D341Med (cell line): ENCODE data around the gene KIF27.
"Not testable (repeated sequence)": the region's sequence is repeated elsewhere in the genome, so short reads cannot be mapped to it uniquely, and the experiment has no call there.

Experiments used
- DNase-seq: peaks from one replicate; pipeline ENCODE4 v3.0.0; 2012; ENCODE audit warnings: low spot score

Gene KIF27, protein sequence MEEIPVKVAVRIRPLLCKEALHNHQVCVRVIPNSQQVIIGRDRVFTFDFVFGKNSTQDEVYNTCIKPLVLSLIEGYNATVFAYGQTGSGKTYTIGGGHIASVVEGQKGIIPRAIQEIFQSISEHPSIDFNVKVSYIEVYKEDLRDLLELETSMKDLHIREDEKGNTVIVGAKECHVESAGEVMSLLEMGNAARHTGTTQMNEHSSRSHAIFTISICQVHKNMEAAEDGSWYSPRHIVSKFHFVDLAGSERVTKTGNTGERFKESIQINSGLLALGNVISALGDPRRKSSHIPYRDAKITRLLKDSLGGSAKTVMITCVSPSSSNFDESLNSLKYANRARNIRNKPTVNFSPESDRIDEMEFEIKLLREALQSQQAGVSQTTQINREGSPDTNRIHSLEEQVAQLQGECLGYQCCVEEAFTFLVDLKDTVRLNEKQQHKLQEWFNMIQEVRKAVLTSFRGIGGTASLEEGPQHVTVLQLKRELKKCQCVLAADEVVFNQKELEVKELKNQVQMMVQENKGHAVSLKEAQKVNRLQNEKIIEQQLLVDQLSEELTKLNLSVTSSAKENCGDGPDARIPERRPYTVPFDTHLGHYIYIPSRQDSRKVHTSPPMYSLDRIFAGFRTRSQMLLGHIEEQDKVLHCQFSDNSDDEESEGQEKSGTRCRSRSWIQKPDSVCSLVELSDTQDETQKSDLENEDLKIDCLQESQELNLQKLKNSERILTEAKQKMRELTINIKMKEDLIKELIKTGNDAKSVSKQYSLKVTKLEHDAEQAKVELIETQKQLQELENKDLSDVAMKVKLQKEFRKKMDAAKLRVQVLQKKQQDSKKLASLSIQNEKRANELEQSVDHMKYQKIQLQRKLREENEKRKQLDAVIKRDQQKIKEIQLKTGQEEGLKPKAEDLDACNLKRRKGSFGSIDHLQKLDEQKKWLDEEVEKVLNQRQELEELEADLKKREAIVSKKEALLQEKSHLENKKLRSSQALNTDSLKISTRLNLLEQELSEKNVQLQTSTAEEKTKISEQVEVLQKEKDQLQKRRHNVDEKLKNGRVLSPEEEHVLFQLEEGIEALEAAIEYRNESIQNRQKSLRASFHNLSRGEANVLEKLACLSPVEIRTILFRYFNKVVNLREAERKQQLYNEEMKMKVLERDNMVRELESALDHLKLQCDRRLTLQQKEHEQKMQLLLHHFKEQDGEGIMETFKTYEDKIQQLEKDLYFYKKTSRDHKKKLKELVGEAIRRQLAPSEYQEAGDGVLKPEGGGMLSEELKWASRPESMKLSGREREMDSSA (N-terminal part only)

DNA sequence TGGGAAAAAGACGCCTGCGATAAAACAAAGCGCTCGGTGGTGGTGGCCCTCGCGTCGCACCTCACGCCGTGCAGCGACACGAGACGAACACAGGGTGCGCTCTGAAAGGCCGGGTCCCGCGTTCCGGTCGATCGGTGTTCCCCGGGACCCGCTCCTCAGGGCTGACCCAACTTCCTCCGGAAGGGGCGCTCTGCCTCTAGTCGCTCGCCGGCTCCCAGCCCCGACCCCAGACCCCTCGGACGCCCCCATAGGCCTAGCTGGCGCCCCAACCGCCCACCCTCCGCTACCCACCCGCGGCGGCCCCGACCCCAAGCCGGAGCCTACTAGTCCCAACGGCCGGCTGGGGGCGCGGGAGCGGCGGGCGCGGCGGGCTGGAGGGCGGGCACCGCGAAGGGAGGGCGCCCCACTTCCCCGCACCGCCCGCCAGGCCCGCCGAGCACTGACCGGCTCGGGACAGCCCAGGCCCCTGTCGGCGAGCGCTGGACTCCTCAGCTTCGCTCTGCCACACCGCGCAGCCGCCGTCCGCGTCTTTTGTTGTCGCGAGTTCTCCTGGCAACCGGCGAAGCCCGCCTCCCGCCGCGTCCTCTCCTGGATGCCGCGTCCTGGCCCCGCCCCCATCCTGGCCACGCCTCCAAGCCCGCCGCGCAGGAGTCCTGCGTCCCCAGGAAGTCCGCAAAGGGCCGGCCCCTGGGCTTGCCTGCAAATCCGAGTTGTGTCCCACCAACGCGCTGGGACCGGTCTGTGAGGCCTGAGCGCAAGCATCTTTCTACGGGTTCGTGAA is at the start of gene KIF27:
KIF27 (minus strand) TSS at position 506 of the 781 bp plus-strand sequence. CDS start 5,841 bp downstream, outside the sequence.
- DNase-seq, result peak; percentile 97

DNA sequence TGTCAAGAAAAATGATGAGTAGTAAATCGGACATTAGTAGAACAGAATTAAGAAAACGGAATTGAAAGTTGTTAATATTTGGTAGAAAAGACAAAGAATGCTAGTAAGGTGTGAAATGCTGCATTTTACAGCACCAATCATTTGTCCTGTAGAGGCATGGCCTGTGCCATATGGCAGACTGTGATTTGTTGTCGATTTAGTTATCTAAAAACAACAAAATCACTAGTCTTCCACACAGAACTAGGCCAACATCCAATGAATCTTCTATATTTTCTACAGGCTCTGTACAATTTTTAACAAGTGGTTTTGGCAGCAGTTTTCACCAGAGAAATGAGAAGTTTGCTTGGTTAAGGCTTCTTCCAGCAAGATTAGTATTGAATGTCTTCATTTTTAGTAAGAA is 48.4 kb upstream of the KIF27 start:
- no peak for DNase-seq

DNA sequence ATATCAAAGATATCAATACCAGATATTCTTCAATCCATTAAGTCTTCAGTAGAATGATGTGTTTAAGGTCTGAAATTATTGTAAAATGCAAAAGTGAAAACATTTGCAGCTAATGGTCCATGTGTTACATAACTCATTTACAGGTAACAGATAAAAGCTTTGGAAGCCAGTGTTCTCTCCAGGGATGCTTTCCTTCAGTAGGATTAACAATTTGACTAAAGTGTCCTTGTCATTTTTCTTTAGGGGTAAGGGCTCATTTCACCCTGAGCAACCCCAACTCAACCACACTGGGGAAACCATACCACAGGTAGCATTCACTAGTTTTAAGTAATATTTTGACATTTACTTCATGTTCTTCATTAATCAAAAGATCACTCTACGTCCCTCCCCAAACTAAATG is 45.8 kb upstream of the KIF27 start:
- DNase-seq, result no peak

DNA sequence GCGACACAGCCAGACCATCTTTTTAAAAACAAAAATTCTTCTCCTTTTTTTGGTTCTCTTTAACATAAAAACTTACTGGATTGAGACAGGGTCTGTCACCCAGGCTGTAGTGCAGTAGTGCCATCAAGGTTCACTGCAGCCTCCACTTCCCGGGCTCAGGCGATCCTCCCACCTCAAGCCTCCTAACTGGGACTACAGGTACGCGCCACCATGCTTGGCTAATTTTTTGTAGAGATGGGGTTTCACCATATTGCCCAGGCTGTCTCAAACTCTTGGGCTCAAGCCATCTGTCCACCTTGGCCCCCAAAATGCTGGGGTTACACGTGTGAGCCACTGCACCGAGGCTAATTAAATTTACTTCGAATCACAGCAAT is 45.0 kb upstream of the KIF27 start:
- no peak for DNase-seq

DNA sequence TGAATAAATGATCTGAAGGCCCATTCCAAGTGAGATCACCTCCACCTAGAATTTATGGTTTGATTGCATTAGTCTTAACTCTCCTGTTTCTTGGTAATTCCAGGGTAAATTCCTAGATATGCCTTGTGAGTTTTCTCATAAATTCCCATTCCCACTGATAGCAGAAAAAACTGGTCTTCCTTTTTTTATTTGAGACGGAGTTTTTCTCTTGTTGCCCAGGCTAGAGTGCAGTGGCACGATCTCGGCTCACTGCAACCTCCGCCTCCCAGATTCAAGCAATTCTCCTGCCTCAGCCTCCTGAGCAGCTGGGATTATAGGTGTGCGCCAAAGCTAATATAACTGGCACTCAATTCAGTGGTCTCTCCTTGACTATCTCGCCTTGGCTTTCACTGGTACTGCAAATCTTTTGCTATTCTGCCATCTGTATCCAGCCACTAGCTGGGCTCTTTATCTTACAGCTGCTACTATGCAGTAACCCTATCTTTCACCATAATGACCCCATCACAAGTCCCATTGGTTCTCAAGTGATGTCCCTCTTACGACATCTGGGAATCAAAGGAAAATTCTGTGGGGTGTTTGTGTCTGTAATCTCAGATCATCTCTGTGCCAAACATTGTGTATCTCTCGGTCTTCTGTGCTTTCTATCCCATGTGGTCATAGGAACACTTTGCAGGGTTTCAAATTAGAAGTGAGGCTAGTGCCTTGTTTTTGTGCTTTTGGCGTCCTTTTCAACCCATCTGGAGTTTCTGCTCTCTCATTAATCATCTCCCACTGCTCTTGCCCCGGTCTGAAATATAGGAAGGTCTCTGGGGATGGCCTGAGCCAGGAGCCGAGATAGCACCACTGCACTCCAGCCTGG is 44.3 kb upstream of the KIF27 start:
- DNase-seq, result no peak

DNA sequence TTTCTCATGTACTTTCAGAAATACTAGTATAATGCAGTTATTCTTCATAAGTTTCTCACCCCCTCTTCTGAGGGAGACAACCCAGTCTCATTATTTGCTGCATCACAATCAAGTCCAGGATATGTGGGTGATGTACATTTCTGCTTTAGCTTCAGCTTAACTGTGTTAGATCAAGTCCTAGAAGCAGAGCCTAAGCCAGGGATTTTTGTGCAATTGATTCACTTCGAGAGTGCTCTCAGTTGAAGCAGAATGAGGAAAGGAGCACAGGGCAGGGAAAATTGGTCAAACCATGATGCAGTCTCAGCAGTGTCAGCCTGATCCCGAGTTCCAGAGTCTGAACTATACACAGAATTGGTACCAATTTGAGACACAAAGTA is 43.7 kb upstream of the KIF27 start:
- DNase-seq, result no peak

DNA sequence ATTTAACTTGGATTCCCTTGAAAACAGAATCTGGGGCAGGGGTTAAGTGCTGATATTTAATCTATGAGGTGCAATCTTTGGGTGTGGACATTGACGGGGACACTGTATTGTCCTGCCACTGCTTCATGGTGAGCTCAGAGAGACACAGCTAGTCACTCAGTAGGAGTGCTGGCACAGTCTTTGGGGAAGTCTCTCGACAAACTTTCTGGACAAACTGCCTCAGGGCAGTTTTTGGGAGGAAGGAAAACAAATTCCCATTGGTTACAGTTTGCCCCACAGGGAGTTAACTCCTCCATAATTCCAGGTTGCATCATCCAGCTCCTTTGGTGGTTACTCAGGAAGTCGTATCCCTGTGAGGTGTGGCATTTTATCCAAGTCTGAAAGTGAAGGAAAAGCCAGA is 40.9 kb upstream of the KIF27 start:
- DNase-seq, result no peak

DNA sequence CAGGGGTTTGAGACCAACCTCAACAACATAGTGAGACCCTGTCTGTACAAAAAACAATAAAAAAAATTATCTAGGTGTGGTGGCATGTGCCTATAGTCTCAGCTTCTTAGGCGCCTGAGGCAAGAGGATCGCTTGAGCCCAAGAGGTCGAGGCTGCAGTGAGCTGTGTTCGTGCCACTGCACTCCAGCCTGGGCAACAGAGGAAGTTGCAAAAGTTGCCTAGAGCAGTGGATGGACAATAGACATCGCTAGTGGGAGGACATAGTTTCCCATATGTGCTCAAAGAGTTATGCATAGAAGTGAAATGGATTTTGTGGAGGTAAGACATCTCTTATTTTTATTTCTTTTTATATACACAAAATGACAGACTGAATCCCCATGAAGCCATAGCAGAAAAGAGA is 39.8 kb upstream of the KIF27 start:
- no peak for DNase-seq

DNA sequence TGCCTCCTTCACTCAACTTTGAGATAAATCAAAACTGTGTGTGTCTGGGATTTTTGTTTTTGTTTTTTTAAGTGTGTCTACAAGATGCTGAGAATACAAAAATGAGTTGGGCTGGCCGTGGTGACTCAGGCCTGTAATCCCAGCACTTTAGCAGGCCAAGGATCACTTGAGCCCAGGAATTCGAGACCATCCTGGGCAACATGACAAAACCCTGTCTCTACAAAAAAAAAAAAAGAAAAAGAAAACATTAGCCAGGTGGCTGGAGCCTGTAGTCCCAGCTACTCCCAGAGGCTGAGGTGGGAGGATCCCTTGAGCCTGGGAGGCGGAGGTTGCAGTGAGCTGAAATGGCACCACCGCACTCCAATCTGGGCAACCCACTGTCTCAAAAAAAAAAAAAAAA is 37.8 kb upstream of the KIF27 start:
- DNase-seq, result no peak

DNA sequence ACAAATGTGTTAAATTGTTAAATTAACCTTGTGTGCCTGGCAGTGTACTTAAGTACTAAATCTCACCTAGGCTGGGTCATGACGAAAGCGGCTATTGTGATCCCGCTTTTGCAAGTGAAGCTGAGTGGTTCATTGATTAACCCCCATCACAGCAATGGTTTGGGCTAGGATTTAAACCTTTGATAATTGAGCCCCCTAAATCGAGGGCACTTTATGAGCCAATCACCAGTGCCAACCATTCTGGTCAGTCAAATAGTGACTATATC is 35.9 kb upstream of the KIF27 start:
- DNase-seq, result no peak

DNA sequence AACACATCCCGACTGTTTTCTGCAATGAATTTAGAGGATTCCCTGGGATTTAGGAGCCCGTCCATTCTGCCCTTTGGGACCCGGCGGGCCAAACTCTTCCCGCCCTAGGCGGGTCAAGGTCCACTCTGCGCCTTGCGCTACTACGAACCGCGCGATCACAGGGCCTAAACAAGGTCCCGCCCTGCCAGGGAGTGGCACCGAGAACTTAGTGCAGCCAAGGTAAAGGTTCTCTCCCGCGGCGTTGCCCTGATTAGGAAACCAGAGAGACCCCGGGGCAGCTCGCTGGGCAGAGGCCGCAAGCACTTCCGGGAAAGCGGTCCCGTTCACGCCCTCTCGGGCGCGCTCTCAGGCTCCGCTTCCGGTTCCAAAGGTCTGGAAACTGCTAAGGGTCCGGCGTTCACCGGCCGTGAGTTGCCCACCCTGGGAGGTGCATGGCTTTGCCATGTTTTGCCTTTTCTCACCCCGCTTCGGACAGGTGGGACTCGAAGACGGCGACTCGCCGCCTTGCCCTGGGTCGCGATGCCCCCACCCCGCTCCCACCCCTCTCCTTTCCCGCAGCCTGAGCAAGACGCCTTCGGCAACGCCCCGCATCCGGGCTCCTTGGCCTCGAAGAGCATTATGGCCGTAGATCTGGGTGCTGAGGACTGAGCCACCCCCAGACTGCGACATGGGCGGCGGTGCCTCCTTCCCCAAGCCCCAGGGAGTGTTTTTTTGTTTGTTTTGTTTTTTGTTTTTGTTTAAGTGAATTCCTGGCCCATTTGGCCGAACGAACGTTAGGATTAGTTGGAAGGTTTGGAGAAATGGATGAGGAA is 35.4 kb upstream of the KIF27 start:
- peak; percentile 86 for DNase-seq

DNA sequence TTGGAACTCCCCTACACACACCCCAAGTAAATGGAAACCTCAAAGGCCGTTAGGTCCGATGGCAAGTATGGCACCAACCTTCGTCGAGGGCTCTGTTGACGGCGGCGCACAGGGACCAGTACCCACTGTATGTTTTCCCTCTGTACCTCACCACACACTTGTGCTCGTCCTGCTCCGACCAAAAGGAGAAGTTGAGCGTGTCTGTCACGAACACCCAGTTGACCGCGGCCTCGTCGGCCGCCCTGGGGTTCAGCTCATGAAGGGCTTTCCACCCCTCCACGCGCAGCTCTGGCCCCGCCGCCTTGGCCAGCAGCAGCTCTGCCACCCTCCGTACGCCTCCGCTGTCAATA is 34.8 kb upstream of the KIF27 start:
- DNase-seq, result peak; percentile 57

DNA sequence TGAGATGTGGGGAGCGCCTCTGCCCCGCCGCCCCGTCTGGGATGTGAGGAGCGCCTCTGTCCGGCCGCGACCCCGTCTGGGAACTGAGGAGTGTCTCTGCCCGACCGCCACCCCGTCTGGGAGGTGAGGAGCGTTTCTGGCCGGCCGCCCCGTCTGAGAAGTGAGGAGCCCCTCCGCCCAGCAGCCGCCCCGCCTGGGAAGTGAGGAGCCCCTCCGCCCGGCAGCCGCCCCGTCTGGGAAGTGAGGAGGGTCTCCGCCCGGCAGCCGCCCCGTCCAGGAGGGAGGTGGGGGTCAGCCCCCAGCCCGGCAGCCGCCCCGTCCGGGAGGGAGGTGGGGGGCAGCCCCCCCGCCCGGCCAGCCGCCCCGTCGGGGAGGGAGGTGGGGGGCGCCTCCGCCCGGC is 26.9 kb upstream of the KIF27 start:
- DNase-seq, result not testable (repeated sequence)

DNA sequence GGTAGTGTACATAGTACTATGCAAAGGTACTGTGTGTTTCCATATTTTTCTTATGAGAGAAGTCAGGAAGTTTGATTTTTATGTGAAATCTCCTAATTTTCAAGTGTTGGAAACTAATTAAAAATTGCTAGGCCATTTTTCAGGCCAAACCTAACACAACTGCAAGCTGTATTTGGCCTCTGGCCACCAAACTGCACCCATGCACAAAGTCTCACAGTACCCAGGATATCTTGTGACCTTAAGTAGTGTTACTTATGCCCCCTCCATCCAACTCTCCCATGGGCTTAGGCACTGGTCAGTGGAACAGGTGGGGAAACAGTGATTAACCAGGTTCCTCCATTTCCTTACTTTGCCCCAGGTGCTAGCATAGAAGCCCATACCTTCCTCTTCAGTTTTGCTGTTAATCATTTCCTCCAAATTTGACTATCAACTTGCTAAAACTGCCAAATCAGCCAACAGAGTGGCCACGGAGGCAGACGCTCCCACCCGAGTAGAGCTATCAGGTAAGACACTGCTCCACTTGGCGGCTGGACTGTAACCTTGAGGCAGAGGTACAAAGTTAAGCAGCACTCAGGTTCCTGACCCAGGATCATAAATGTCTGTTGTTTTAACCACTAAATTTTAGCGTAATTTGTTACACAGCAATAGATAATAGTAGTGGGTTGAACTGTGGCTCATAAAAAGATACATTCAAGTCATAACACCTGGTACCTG is 19.5 kb upstream of the KIF27 start:
- no peak for DNase-seq

DNA sequence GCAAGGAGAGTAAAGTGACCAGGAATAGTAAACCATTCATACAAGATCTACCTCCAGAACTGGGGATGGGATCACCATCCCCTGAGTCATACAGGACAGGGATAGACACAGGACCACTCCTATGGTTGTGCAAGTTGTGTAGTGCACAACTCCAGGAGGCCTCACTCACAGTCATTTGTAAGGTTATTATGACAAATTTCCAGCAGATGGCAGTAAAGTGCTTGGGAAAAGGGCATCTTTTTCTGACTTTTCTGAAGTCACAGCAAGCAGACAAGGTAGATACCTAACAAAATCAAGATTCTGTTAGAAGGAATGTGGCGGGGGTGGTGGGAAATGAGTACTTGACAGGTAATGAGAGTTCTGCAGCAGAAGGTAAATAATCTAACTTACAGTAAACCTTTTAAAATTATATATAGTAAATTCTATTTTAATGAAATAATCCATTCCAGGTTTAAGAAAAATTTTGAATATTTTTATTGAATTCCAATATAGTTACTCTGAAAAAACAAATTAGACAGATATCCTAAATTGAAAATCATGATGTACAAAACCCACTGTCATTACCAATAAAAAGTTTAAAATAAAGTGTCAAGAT is 16.7 kb upstream of the KIF27 start:
- DNase-seq, result peak; percentile 61

DNA sequence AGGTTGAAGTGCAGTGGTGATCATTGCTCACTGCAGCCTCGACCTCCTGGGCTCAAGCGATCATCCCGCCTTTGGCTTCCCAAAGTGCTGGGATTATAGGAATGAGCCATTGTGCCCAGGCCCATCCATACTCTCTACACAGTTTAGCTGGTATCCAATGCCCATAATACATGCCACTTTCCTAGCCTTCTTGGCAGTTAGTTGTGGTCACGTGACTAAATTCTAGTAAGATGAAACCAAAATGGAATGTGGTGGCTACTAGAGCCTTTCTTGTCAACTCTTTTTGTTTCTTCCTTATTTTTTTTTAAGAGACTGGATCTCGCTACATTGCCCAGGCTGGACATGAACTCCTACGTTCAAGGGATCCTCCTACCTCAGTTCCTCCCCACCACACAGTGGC is 15.3 kb upstream of the KIF27 start:
- DNase-seq, result no peak

DNA sequence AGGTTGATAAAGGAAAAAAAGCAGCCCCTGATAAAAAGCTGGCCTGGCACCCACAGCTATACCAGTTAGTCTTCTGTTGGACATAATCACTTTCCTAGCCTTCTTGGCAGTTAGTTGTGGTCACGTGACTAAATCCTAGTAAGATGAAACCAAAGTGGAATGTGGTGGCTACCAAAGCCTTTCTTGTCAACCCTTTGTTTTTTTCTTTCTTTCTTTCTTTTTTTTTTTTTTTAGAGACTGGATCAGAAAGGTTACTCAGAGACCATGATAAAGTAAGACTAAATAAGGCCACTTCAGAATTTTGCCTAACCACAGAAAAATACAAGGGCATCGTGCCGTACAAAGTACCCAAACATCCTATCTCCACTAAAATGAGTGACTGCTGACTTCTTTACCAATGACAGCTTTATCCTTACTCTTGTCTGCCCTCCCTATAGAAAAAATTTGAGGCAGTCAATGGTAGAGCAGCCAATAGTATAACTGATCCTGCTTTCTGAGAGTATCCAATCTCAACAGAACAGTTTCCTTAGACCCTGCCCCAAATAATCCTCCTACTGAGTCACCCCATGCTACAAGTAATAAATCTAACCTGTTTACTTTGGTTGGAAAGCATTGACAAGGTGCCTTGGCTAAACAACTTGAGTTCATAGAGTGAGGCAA is 14.2 kb upstream of the KIF27 start:
- no peak for DNase-seq

DNA sequence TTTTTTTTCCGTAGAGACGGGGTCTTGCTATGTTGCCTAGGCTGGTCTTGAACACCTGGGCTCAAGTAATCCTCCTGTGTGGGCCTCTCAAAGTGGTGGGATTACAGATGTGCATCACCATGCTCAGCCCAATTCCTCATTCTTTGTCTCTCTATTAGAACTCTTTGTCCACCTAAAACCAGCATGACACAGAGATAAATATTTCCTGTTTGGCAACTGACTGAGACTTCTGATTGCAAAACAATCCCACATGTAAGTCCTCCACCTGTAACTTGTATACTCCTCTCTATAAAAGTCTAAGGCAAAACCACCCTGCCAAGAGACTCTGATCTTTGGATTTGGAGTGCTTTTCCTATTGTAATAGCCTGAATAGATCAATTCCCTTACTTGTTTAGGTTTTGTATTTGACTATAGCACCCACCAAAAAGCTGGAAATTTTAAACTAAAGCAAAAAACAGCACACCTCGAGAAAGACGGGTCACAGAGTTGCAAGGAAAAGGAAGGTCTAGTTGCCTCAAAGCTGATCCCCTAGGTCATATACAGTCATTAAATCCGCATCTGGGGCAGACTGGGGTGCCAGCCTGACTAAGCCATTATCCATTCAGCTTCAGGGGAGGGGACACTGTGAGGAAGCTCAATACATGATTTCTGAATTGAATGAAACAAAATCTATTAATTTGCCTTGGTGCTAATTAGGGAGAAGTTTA is 13.5 kb upstream of the KIF27 start:
- DNase-seq, result no peak
